GM12878 (cell line): Measurements from ENCODE around the gene ERC2. TPM values are rescaled to one million over a fixed set of nuclear protein-coding genes. Genes with fewer than 3 reads are reported as not detected.

Experiments used
- ATAC-seq: fragments of 200-7000 bp; cut with Tn5 transposase; 3 replicates; pipeline ENCODE4 v1.9.1; 2020; ENCODE audit warnings: mild to moderate bottlenecking, moderate library complexity
- BruUV-seq: library from RNA; stranded (reverse); fragments of 400-500 nt; replicated peaks from 2 replicates; lab custom pipeline; 2021; lab: Mats Ljungman, UMichigan
- CTCF ChIA-PET: fragments of 300-600 bp; sonication (Branson Sonifier 250); formaldehyde crosslinking; extraction: SDS; loops from one replicate; lab custom pipeline; 2021; ENCODE audit warnings: inconsistent platforms; lab: Yijun Ruan, JAX
- POLR2A ChIA-PET: fragments of 350-600 bp; formaldehyde crosslinking; extraction: SDS; loops from one replicate; lab custom pipeline; 2021; ENCODE audit warnings: inconsistent platforms; lab: Charles Lee
- RAD21 ChIA-PET: fragments of 300-600 bp; sonication (Branson Sonifier 250); formaldehyde crosslinking; loops from one replicate; lab custom pipeline; 2023; ENCODE audit warnings: antibody characterized with exemption; ENCODE audit not compliant: unreplicated experiment; lab: Charles Lee
- SMC1A ChIA-PET: fragments of 300-600 bp; sonication (Branson Sonifier 250); formaldehyde crosslinking; loops from one replicate; lab custom pipeline; 2023; ENCODE audit not compliant: unreplicated experiment, uncharacterized antibody; lab: Charles Lee
- DNase-seq: peaks from one replicate; pipeline ENCODE4 v3.0.0-alpha.2; 2011; ENCODE audit warnings: low read depth, low spot score
- FAIRE-seq: peaks from 3 replicates; lab custom pipeline; 2011; peaks lifted over from hg19 to GRCh38; lab: Jason Lieb, UNC
- H2AFZ ChIP-seq: 2 replicates; pipeline ENCODE4 v1.6.0; 2011; ENCODE audit warnings: low read depth, low read length, control low read depth; ENCODE audit not compliant: control insufficient read depth
- H3K27ac ChIP-seq: 2 replicates; pipeline ENCODE4 v1.5.1; 2011; ENCODE audit warnings: control low read depth; ENCODE audit not compliant: control insufficient read depth, insufficient read depth
- H3K27me3 ChIP-seq, 2 experiments: replicated peaks in 1 of 2; 2 replicates each; pipeline versions ENCODE4 v1.6.0 to v1.6.1; 2011; ENCODE audit warnings: low read length in 1 of 2; ENCODE audit not compliant: control insufficient read depth in 2 of 2, insufficient read depth in 2 of 2
- H3K36me3 ChIP-seq, 2 experiments: 2 replicates each; pipeline ENCODE4 v1.5.1; 2011; ENCODE audit warnings: low read length in 1 of 2; ENCODE audit not compliant: control insufficient read depth in 2 of 2, insufficient read depth in 2 of 2
- H3K4me1 ChIP-seq: 2 replicates; pipeline ENCODE4 v1.6.1; 2011; ENCODE audit warnings: mild to moderate bottlenecking, low read length, moderate library complexity, mixed read lengths; ENCODE audit not compliant: control insufficient read depth, insufficient read depth
- H3K4me2 ChIP-seq: 2 replicates; pipeline ENCODE4 v1.6.0; 2011; ENCODE audit warnings: control low read depth; ENCODE audit not compliant: control insufficient read depth, insufficient read depth
- H3K4me3 ChIP-seq: fragments of 200-600 bp; sonication (generic); 2 replicates; pipeline ENCODE4 v1.5.1; 2016
- H3K79me2 ChIP-seq: 2 replicates; pipeline ENCODE4 v1.6.0; 2011; ENCODE audit warnings: low read length; ENCODE audit not compliant: control insufficient read depth, insufficient read depth
- H3K9ac ChIP-seq: 2 replicates; pipeline ENCODE4 v1.8.0; 2011; ENCODE audit warnings: low read length, control low read depth, mixed read lengths; ENCODE audit not compliant: control insufficient read depth, insufficient read depth
- H3K9me3 ChIP-seq: replicated peaks from 3 replicates; pipeline ENCODE4 v1.5.1; 2011; ENCODE audit warnings: mild to moderate bottlenecking, low read length; ENCODE audit not compliant: control insufficient read depth, insufficient read depth
- H4K20me1 ChIP-seq: 2 replicates; pipeline ENCODE4 v1.6.0; 2011; ENCODE audit not compliant: control insufficient read depth, insufficient read depth
- BACH1 ChIP-seq: fragments of 450-650 bp; IDR thresholded peaks from 2 replicates; pipeline ENCODE4 v1.6.1; 2017; ENCODE audit warnings: mild to moderate bottlenecking, borderline replicate concordance
- BCL11A ChIP-seq: IDR thresholded peaks from 2 replicates; pipeline ENCODE4 v1.6.1; 2011; ENCODE audit warnings: low read depth, low read length
- CEBPB ChIP-seq, 2 experiments: fragments of 150-350 bp in 1 of 2; IDR thresholded peaks; 2 replicates each; pipeline ENCODE4 v1.6.1; 2012 to 2014; ENCODE audit warnings: low read depth in 2 of 2, low read length in 2 of 2, borderline replicate concordance in 1 of 2, inconsistent platforms in 1 of 2
- CEBPZ ChIP-seq: fragments of 150-350 bp; IDR thresholded peaks from 2 replicates; pipeline ENCODE4 v1.6.1; 2016; ENCODE audit warnings: low read depth, low read length
- MYC ChIP-seq: IDR thresholded peaks from 2 replicates; pipeline ENCODE4 v1.6.1; 2011; ENCODE audit warnings: mild to moderate bottlenecking, low read length, moderate library complexity, inconsistent platforms; ENCODE audit not compliant: insufficient read depth, insufficient replicate concordance, insufficient read length, severe bottlenecking
- NFIC ChIP-seq: IDR thresholded peaks from 2 replicates; pipeline ENCODE4 v1.6.1; 2012; ENCODE audit warnings: low read depth, mild to moderate bottlenecking, inconsistent platforms, low read length, moderate library complexity
- NR2C1 ChIP-seq: fragments of 450-650 bp; IDR thresholded peaks from 2 replicates; pipeline ENCODE4 v1.6.1; 2017; ENCODE audit warnings: antibody characterized with exemption, mild to moderate bottlenecking, moderate library complexity
- PAX5 ChIP-seq: IDR thresholded peaks from 2 replicates; pipeline ENCODE4 v1.6.1; 2011; ENCODE audit warnings: low read depth, low read length, borderline replicate concordance
- SMAD5 ChIP-seq: IDR thresholded peaks from 2 replicates; pipeline ENCODE4 v1.6.1; 2016; ENCODE audit warnings: antibody characterized with exemption, low read depth
- SRF ChIP-seq, 2 experiments: IDR thresholded peaks; 2 replicates each; pipeline ENCODE4 v1.6.1; 2011; ENCODE audit warnings: low read depth in 2 of 2, low read length in 2 of 2, mild to moderate bottlenecking in 1 of 2, moderate library complexity in 1 of 2
- ZNF217 ChIP-seq: fragments of 450-650 bp; IDR thresholded peaks from 2 replicates; pipeline ENCODE4 v1.6.1; 2017; ENCODE audit warnings: antibody characterized with exemption, mild to moderate bottlenecking
- ZNF384 ChIP-seq: IDR thresholded peaks from 2 replicates; pipeline ENCODE4 v1.6.1; 2012; ENCODE audit warnings: low read depth, mild to moderate bottlenecking, low read length, improper control_type of control experiment, borderline replicate concordance
- WGBS: methylation state at CpG from one replicate; pipeline ENCODE4 v1.1.6; 2016; ENCODE audit warnings: low lambda C conversion rate; ENCODE audit not compliant: insufficient replicate concordance, insufficient coverage; ENCODE audit errors: missing lambda C conversion rate; 5-methylcytosine and 5-hydroxymethylcytosine counted together
- in situ Hi-C: fragments of 300-500 bp; cut with MboI; formaldehyde crosslinking; loops from 9 replicates; pipeline ENCODE4 v1.14.3; 2018; ENCODE audit warnings: mixed read lengths
- intact Hi-C: fragments of 100-400 bp; cut with micrococcal nuclease; formaldehyde crosslinking; loops from one replicate; pipeline ENCODE4 v1.14.2; 2022; ENCODE audit not compliant: unreplicated experiment
- polyA plus RNA-seq, 11 experiments: library from polyadenylated mRNA; depleted of rRNA in 4 of 11; unstranded in 6 of 11; stranded (reverse) in 5 of 11; fragments of >200 nt; fragmentation: Nextera tagmentation in 4 of 11; fragmentation: Illumina TruSeq in 1 of 11; extraction: Ambion mirVana in 4 of 11; extraction: Trizol in 1 of 11; gene quantifications; 1 replicate in 1 of 11; 2 replicates in 10 of 11; pipeline versions ENCODE4 v1.2.1 to v1.2.3, GENCODE V29; 2011 to 2016; ENCODE audit warnings: inconsistent platforms in 2 of 11, missing spikeins in 2 of 11, low read depth in 1 of 11
- total RNA-seq, 4 experiments: library from RNA; depleted of rRNA in 3 of 4; stranded (reverse); fragments of >200 nt in 3 of 4; fragmentation: Illumina TruSeq in 1 of 4; extraction: Trizol in 1 of 4; gene quantifications; 2 replicates each; pipeline versions ENCODE4 v1.2.1 to v1.2.3, GENCODE V29; 2013 to 2021
- TF ChIP-seq, protein P1 (sequence below): fragments of 450-650 bp; IDR thresholded peaks from 2 replicates; pipeline ENCODE4 v1.6.1; 2016; ENCODE audit warnings: mild to moderate bottlenecking
- TF ChIP-seq, protein P2 (sequence below): fragments of 450-650 bp; formaldehyde crosslinking; IDR thresholded peaks from 2 replicates; pipeline ENCODE4 v1.5.0; 2022; ENCODE audit warnings: mild to moderate bottlenecking, missing genetic modification characterization

Gene ERC2
- total and polyA plus RNA-seq, 10 of the 15 experiments (the other 5 are each of a cell fraction or from before 2014, with no cell fraction given) = 0.06 to 1.4 (median 0.12) TPM; not detected in 3

DNA sequence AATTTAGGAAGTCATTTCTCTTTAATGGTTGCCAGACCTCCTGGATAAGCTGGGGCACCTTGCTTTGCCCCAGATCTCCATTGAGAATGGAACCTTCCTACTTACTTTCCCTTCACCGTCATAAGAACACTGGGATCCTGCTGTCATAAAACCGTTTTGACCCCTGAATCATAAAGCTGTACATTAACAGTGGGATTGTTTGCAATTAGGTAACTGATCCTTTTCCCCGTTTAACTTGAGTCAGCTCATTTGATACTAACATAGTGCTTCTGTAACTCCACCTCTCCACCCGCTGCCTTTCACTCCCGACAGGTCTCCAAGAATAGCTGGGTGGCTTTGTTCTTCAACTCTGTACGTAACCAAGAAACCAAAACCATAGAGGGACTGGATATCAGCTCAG lies 673.0 kb downstream of the ERC2 start (continued):
- TF ChIP-seq NFIC = no peak

GRCh38 chr3:55792742-55793141 lies 675.5 kb downstream of the ERC2 start:
- Histone ChIP-seq H3K27ac (no peak overlapping the region), H3K4me3 (no peak overlapping the region), H3K4me1 (no peaks in the 10 kb centered on the region), H4K20me1 (no peaks in the 10 kb centered on the region), H3K9ac (no peak overlapping the region), H3K36me3 (no peaks in the 10 kb centered on the region), H2AFZ (no peak overlapping the region), H3K27me3 (no peaks in the 10 kb centered on the region; a peak in 2 of 4 replicates), H3K4me2 (no peak overlapping the region), H3K79me2 (no peaks in the 10 kb centered on the region), H3K9me3 (no peaks in the 10 kb centered on the region)
- FAIRE-seq (no peak), ATAC-seq (no peak), DNase-seq (no peak)
- ChIA-PET POLR2A (no interaction called here), SMC1A (no interaction called here), RAD21 (no interaction called here), CTCF (no interaction called here)
- 45% methylated on average over 2 of the region's 2 CpGs for WGBS
- intact Hi-C loops (no loop called here), in situ Hi-C loops (no loop called here)
- BruUV-seq = no TSS peak
- TF ChIP-seq, protein P1, sequence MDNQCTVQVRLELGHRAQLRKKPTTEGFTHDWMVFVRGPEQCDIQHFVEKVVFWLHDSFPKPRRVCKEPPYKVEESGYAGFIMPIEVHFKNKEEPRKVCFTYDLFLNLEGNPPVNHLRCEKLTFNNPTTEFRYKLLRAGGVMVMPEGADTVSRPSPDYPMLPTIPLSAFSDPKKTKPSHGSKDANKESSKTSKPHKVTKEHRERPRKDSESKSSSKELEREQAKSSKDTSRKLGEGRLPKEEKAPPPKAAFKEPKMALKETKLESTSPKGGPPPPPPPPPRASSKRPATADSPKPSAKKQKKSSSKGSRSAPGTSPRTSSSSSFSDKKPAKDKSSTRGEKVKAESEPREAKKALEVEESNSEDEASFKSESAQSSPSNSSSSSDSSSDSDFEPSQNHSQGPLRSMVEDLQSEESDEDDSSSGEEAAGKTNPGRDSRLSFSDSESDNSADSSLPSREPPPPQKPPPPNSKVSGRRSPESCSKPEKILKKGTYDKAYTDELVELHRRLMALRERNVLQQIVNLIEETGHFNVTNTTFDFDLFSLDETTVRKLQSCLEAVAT = no peak
- TF ChIP-seq, protein P2, sequence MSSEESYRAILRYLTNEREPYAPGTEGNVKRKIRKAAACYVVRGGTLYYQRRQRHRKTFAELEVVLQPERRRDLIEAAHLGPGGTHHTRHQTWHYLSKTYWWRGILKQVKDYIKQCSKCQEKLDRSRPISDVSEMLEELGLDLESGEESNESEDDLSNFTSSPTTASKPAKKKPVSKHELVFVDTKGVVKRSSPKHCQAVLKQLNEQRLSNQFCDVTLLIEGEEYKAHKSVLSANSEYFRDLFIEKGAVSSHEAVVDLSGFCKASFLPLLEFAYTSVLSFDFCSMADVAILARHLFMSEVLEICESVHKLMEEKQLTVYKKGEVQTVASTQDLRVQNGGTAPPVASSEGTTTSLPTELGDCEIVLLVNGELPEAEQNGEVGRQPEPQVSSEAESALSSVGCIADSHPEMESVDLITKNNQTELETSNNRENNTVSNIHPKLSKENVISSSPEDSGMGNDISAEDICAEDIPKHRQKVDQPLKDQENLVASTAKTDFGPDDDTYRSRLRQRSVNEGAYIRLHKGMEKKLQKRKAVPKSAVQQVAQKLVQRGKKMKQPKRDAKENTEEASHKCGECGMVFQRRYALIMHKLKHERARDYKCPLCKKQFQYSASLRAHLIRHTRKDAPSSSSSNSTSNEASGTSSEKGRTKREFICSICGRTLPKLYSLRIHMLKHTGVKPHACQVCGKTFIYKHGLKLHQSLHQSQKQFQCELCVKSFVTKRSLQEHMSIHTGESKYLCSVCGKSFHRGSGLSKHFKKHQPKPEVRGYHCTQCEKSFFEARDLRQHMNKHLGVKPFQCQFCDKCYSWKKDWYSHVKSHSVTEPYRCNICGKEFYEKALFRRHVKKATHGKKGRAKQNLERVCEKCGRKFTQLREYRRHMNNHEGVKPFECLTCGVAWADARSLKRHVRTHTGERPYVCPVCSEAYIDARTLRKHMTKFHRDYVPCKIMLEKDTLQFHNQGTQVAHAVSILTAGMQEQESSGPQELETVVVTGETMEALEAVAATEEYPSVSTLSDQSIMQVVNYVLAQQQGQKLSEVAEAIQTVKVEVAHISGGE (CRISPR knock-in tag) = no peak
- no peak for TF ChIP-seq ZNF384
- TF ChIP-seq BACH1 = no peak
- no peak for TF ChIP-seq CEBPB (IDR thresholded peaks at IDR 0.05; ENCODE audit: borderline replicate concordance in 1 of 2, low read depth in 2 of 2, low read length in 2 of 2)
- no peak for TF ChIP-seq SMAD5
- TF ChIP-seq BCL11A = no peak
- TF ChIP-seq SRF (IDR thresholded peaks at IDR 0.05; ENCODE audit: low read depth in 2 of 2, low read length in 2 of 2) = no peak
- TF ChIP-seq PAX5 = no peak
- TF ChIP-seq CEBPZ = no peak
- TF ChIP-seq NFIC = no peak
- no peak for TF ChIP-seq NR2C1
- TF ChIP-seq ZNF217 = no peak
- no peak for TF ChIP-seq MYC
